H1 (cell line): ENCODE results near the gene TNC. TPM values are rescaled to one million over a fixed set of nuclear protein-coding genes. Genes with fewer than 3 reads are reported as not detected.

Source experiments
- CTCF ChIA-PET: fragments of 300-600 bp; sonication (Branson Sonifier 250); formaldehyde crosslinking; loops from one replicate; lab custom pipeline; 2021; ENCODE audit not compliant: partially characterized antibody; lab: Charles Lee
- POLR2A ChIA-PET: fragments of 300-600 bp; sonication (Branson Sonifier 250); formaldehyde crosslinking; loops from one replicate; lab custom pipeline; 2021; ENCODE audit warnings: inconsistent platforms; ENCODE audit not compliant: partially characterized antibody; lab: Charles Lee
- DNase-seq, 2 experiments: peaks; one replicate each; pipeline versions ENCODE4 v3.0.0 to v3.0.0-alpha.2; 2010 to 2022; ENCODE audit warnings: low spot score in 2 of 2, low read depth in 1 of 2, mixed read lengths in 1 of 2
- FAIRE-seq: peaks from 2 replicates; lab custom pipeline; 2011; peaks lifted over from hg19 to GRCh38; lab: Jason Lieb, UNC
- H2AFZ ChIP-seq: 2 replicates; pipeline ENCODE4 v1.8.1; 2012; ENCODE audit warnings: low read length, inconsistent platforms
- H2AK5ac ChIP-seq: 2 replicates; pipeline ENCODE4 v1.6.1; 2013; ENCODE audit warnings: low read depth, low read length
- H2BK120ac ChIP-seq: replicated peaks from 2 replicates; pipeline ENCODE3; 2013; ENCODE audit warnings: low read depth, low read length, inconsistent platforms
- H2BK12ac ChIP-seq: 2 replicates; pipeline ENCODE4 v1.6.1; 2013; ENCODE audit warnings: low read depth, low read length
- H2BK15ac ChIP-seq: 2 replicates; pipeline ENCODE4 v1.6.1; 2013; ENCODE audit warnings: low read length
- H2BK20ac ChIP-seq: 2 replicates; pipeline ENCODE4 v1.6.1; 2013; ENCODE audit warnings: low read length
- H2BK5ac ChIP-seq: 2 replicates; pipeline ENCODE4 v1.6.1; 2013; ENCODE audit warnings: low read depth, low read length
- H3K14ac ChIP-seq: 2 replicates; pipeline ENCODE4 v1.6.1; 2013; ENCODE audit warnings: inconsistent platforms; ENCODE audit not compliant: insufficient read length
- H3K18ac ChIP-seq: 2 replicates; pipeline ENCODE4 v1.6.1; 2013; ENCODE audit warnings: low read length; ENCODE audit errors: extremely low read depth
- H3K23ac ChIP-seq: 2 replicates; pipeline ENCODE4 v1.6.1; 2013; ENCODE audit warnings: inconsistent platforms; ENCODE audit not compliant: insufficient read length
- H3K23me2 ChIP-seq: 2 replicates; pipeline ENCODE4 v1.6.1; 2013; ENCODE audit warnings: low read depth, low read length
- H3K27ac ChIP-seq: 2 replicates; pipeline ENCODE4 v1.6.1; 2011; ENCODE audit warnings: low read depth, low read length, inconsistent platforms
- H3K27me3 ChIP-seq, 4 experiments: replicated peaks in 1 of 4; 1 replicate in 1 of 4; 2 replicates in 3 of 4; pipeline versions ENCODE4 v1.6.1 to v1.8.1; 2011 to 2013; ENCODE audit warnings: low read length in 3 of 4, mild to moderate bottlenecking in 3 of 4, inconsistent platforms in 2 of 4, mixed read lengths in 2 of 4, moderate library complexity in 1 of 4; ENCODE audit not compliant: control insufficient read depth in 3 of 4, insufficient read depth in 3 of 4; ENCODE audit errors: extremely low read depth in 1 of 4
- H3K36me3 ChIP-seq, 4 experiments: 2 replicates each; pipeline versions ENCODE4 v1.6.1 to v1.8.1; 2011 to 2013; ENCODE audit warnings: mild to moderate bottlenecking in 4 of 4, low read length in 3 of 4, moderate library complexity in 2 of 4, control low read depth in 1 of 4, inconsistent platforms in 1 of 4; ENCODE audit not compliant: insufficient read depth in 4 of 4, control insufficient read depth in 2 of 4
- H3K4ac ChIP-seq: replicated peaks from 2 replicates; pipeline ENCODE3; 2013; ENCODE audit warnings: low read length, low read depth, mixed read lengths, inconsistent platforms; ENCODE audit not compliant: insufficient read length
- H3K4me1 ChIP-seq, 4 experiments: replicated peaks in 1 of 4; 1 replicate in 1 of 4; 2 replicates in 3 of 4; pipeline versions ENCODE4 v1.6.1 to v1.8.1; 2011 to 2013; ENCODE audit warnings: low read length in 3 of 4, inconsistent platforms in 2 of 4, mixed read lengths in 1 of 4; ENCODE audit not compliant: insufficient read depth in 4 of 4, control insufficient read depth in 3 of 4
- H3K4me2 ChIP-seq, 2 experiments: 2 replicates each; pipeline versions ENCODE4 v1.6.1 to v1.8.1; 2011 to 2013; ENCODE audit warnings: low read depth in 2 of 2, low read length in 2 of 2, control low read depth in 1 of 2, inconsistent platforms in 1 of 2, mild to moderate bottlenecking in 1 of 2; ENCODE audit not compliant: insufficient read depth in 1 of 2
- H3K4me3 ChIP-seq, 4 experiments: fragments of 200-600, 300-600 bp in 1 of 4; sonication (generic), shearing (Covaris generic), sonication (Bioruptor Twin) in 1 of 4; 2 replicates each; pipeline versions ENCODE4 v1.5.1 to v1.8.1; 2011 to 2016; ENCODE audit warnings: low read length in 4 of 4, low read depth in 3 of 4, control low read depth in 2 of 4, inconsistent platforms in 2 of 4, mild to moderate bottlenecking in 2 of 4, mixed read lengths in 1 of 4, moderate library complexity in 1 of 4; ENCODE audit not compliant: insufficient read depth in 2 of 4; ENCODE audit errors: extremely low read depth in 1 of 4
- H3K56ac ChIP-seq: replicated peaks from 2 replicates; pipeline ENCODE3; 2013; ENCODE audit warnings: low read depth, mild to moderate bottlenecking, mixed read lengths, low read length, inconsistent platforms; ENCODE audit not compliant: insufficient read length
- H3K79me1 ChIP-seq: 2 replicates; pipeline ENCODE4 v1.6.1; 2013; ENCODE audit warnings: low read depth, low read length, control low read depth
- H3K79me2 ChIP-seq, 2 experiments: 2 replicates each; pipeline versions ENCODE4 v1.6.1 to v1.8.1; 2012 to 2013; ENCODE audit warnings: low read length in 2 of 2, mild to moderate bottlenecking in 2 of 2, inconsistent platforms in 1 of 2; ENCODE audit not compliant: insufficient read depth in 2 of 2, control insufficient read depth in 1 of 2
- H3K9ac ChIP-seq, 4 experiments: replicated peaks in 1 of 4; 1 replicate in 1 of 4; 2 replicates in 3 of 4; pipeline versions ENCODE4 v1.6.1 to v1.8.1; 2011 to 2013; ENCODE audit warnings: low read depth in 3 of 4, low read length in 3 of 4, control low read depth in 2 of 4, mild to moderate bottlenecking in 2 of 4, moderate library complexity in 2 of 4, inconsistent platforms in 1 of 4; ENCODE audit errors: extremely low read depth in 1 of 4
- H3K9me3 ChIP-seq, 2 experiments: 2 replicates each; pipeline versions ENCODE4 v1.6.1 to v1.8.1; 2012 to 2013; ENCODE audit warnings: mild to moderate bottlenecking in 2 of 2, moderate library complexity in 2 of 2, control low read depth in 1 of 2, inconsistent platforms in 1 of 2, low read depth in 1 of 2, low read length in 1 of 2, mixed read lengths in 1 of 2; ENCODE audit not compliant: insufficient read depth in 2 of 2
- H4K20me1 ChIP-seq, 2 experiments: replicated peaks in 1 of 2; 2 replicates each; pipeline versions ENCODE3 to v1.8.1; 2011 to 2013; ENCODE audit warnings: inconsistent platforms in 2 of 2, low read length in 2 of 2, mild to moderate bottlenecking in 1 of 2; ENCODE audit not compliant: insufficient read depth in 2 of 2, control insufficient read depth in 1 of 2
- H4K5ac ChIP-seq: 2 replicates; pipeline ENCODE4 v1.6.1; 2013; ENCODE audit warnings: low read length, low read depth, mixed read lengths, inconsistent platforms; ENCODE audit not compliant: insufficient read length
- H4K8ac ChIP-seq: 2 replicates; pipeline ENCODE4 v1.8.0; 2013; ENCODE audit warnings: mild to moderate bottlenecking, moderate library complexity, low read length, inconsistent platforms; ENCODE audit not compliant: insufficient read depth; ENCODE audit errors: extremely low read depth
- H4K91ac ChIP-seq: replicated peaks from 2 replicates; pipeline ENCODE3; 2013; ENCODE audit warnings: low read length, mixed read lengths, inconsistent platforms; ENCODE audit not compliant: insufficient read length
- CEBPB ChIP-seq: IDR thresholded peaks from 2 replicates; pipeline ENCODE4 v1.6.1; 2012; ENCODE audit warnings: low read depth, low read length
- CTBP2 ChIP-seq: IDR thresholded peaks from 2 replicates; pipeline ENCODE4 v1.7.0; 2011; ENCODE audit warnings: borderline replicate concordance, mild to moderate bottlenecking, moderate library complexity, mixed read lengths, low read length; ENCODE audit not compliant: insufficient read depth, insufficient read length
- KDM4A ChIP-seq: IDR thresholded peaks from one replicate; pipeline ENCODE4 v1.7.1; 2012; ENCODE audit warnings: low read depth, mild to moderate bottlenecking, moderate library complexity, low read length, inconsistent platforms; ENCODE audit not compliant: severe bottlenecking
- WGBS, 2 experiments: shearing (Covaris generic) in 1 of 2; methylation state at CpG; one replicate each; pipeline versions ENCODE4 v1.1.6 to v1.1.7; 2013 to 2015; ENCODE audit warnings: low lambda C conversion rate in 2 of 2, mixed read lengths in 2 of 2, inconsistent platforms in 1 of 2, low coverage in 1 of 2, missing lambda C conversion rate in 1 of 2; ENCODE audit not compliant: insufficient replicate concordance in 2 of 2, insufficient coverage in 1 of 2, insufficient read length in 1 of 2; ENCODE audit errors: extremely low coverage in 1 of 2, missing lambda C conversion rate in 1 of 2; 5-methylcytosine and 5-hydroxymethylcytosine counted together
- polyA plus RNA-seq, 7 experiments: library from polyadenylated mRNA; depleted of rRNA in 3 of 7; stranded (reverse) in 5 of 7; unstranded in 2 of 7; fragments of >200 nt in 5 of 7; fragments of 200-250 nt in 2 of 7; gene quantifications; 1 replicate in 5 of 7; 2 replicates in 1 of 7; 4 replicates in 1 of 7; pipeline versions ENCODE4 v1.2.1 to v1.2.3, GENCODE V29; 2011 to 2013; ENCODE audit warnings: missing spikeins in 2 of 7, mixed read lengths in 2 of 7
- total RNA-seq: library from RNA; stranded (reverse); fragmentation: NEBNext Ultra II Directional; extraction: Animal tissue kit (Norgen Biotek cat#: 25700); gene quantifications from 2 replicates; pipeline ENCODE4 v1.2.1, GENCODE V29; 2021

Gene TNC
- total and polyA plus RNA-seq, 2 of the 8 experiments (the other 6 are each of a cell fraction or from before 2014, with no cell fraction given) = 6.2 to 11.4 TPM

- Histone ChIP-seq H2AK5ac (no peak overlapping the region), H3K4me1 (no peaks in the 10 kb centered on the region), H3K9ac (no peak overlapping the region), H3K4me3 (no peak overlapping the region), H3K27me3 (peaks cover 0 to 2% (median 0%) of the 10 kb centered on the region in 4 experiments; a peak in 2 of 7 replicates), H2BK120ac (no peak overlapping the region), H3K4me2 (no peak overlapping the region), H2BK15ac (no peak overlapping the region), H2BK12ac (no peak overlapping the region), H3K23ac (no peak overlapping the region), H2BK20ac (no peak overlapping the region), H2AFZ (no peak overlapping the region), H4K8ac (no peak overlapping the region), H3K27ac (no peak overlapping the region), H3K4ac (no peak overlapping the region), H3K18ac (no peak overlapping the region), H4K20me1 (no peaks in the 10 kb centered on the region), H3K36me3 (no peaks in the 10 kb centered on the region), H4K5ac (no peak overlapping the region), H3K9me3 (no peaks in the 10 kb centered on the region), H3K56ac (no peak overlapping the region), H3K14ac (no peak overlapping the region), H3K79me1 (no peaks in the 10 kb centered on the region), H4K91ac (no peak overlapping the region), H2BK5ac (no peak overlapping the region), H3K23me2 (no peaks in the 10 kb centered on the region), H3K79me2 (no peaks in the 10 kb centered on the region)
- 92% methylated on average over 4 of the region's 4 CpGs; no CpG with 5 or more reads in 1 of the 2 experiments for WGBS, 2 experiments
- FAIRE-seq (no peak), DNase-seq (no peak)
- CTCF ChIA-PET = interaction anchor here (0.6 to 15.3 kb wide), 4 partner anchors 9 to 610 kb away, joined by 3 to 234 read pairs (median 4); no protein-coding TSS in a partner anchor
- POLR2A ChIA-PET = no interaction called here
- TF ChIP-seq KDM4A = no peak
- no peak for TF ChIP-seq CTBP2
- no peak for TF ChIP-seq CEBPB
Measured at GRCh38 chr9:115005322-115005721, 112.6 kb downstream of the TNC start.
